Stimulated activated CD4-positive, alpha-beta T cell treated with anti-CD3 and anti-CD28 coated beads, Interleukin-4, amount 100 ng/mL, for 24 hours (primary cell): ENCODE data around the gene OR51A7.

Experiments used
- DNase-seq: peaks from one replicate; pipeline ENCODE4 v3.0.0-alpha.2; 2020

Gene OR51A7

GRCh38 chr11:4957396-4957795 lies 53.8 kb downstream of the OR51A7 start:
- DNase-seq: no peak
